ENCODE data around the gene OVCA2.

The OVCA2 gene

GRCh38 chr17:2023256-2023655, 18.6 kb upstream of the OVCA2 start:
- H3K4me3 ChIP-seq (ENCODE audit: low read depth, low read length) = no peak overlapping the region
- no peak for DNase-seq (ENCODE audit: low read depth)
- no peak for TF ChIP-seq CTCF (IDR thresholded peaks at IDR 0.05; ENCODE audit: low read depth, low read length, missing control alignments)

- H3K4me3 ChIP-seq (ENCODE audit: low read depth, low read length) = no peak overlapping the region; the same call in 1 of the 2 replicates
- no peak for TF ChIP-seq CTCF (IDR thresholded peaks at IDR 0.05; ENCODE audit: low read depth, low read length, missing control alignments)
- no peak for DNase-seq (ENCODE audit: low read depth)
These were observed 17.9 kb upstream of the OVCA2 start for GRCh38 chr17:2023692-2024571.

- TF ChIP-seq CTCF (IDR thresholded peaks at IDR 0.05; ENCODE audit: low read depth, low read length, missing control alignments) = no peak
- DNase-seq (ENCODE audit: low read depth) = no peak
These were observed 17.1 kb upstream of the OVCA2 start for GRCh38 chr17:2024572-2025219.

GRCh38 chr17:2025220-2025621, 16.6 kb upstream of the OVCA2 start, which contains the start of gene RTN4RL1:
Gene RTN4RL1, minus strand, starts transcription at chr17:2025334. Its CDS starts 469 bp downstream, at chr17:2024865.
- DNase-seq (ENCODE audit: low read depth) = no peak
- TF ChIP-seq CTCF (IDR thresholded peaks at IDR 0.05; ENCODE audit: low read depth, low read length, missing control alignments) = no peak
- H3K4me3 ChIP-seq (ENCODE audit: low read depth, low read length) = peak within 1 kb of the TSS; percentile 4

More at GRCh38 chr17:2024572-2025219, 17.1 kb upstream of the OVCA2 start:
- no peak overlapping the region; the same call in 1 of the 2 replicates for H3K4me3 ChIP-seq (ENCODE audit: low read depth, low read length)

GRCh38 chr17:2025622-2026309, 16.1 kb upstream of the OVCA2 start:
- DNase-seq (ENCODE audit: low read depth) = no peak
- TF ChIP-seq CTCF (IDR thresholded peaks at IDR 0.05; ENCODE audit: low read depth, low read length, missing control alignments) = no peak
- peak overlapping the region; percentile 4 for H3K4me3 ChIP-seq (ENCODE audit: low read depth, low read length)

- no peak for DNase-seq (ENCODE audit: low read depth)
- no peak for TF ChIP-seq CTCF (IDR thresholded peaks at IDR 0.05; ENCODE audit: low read depth, low read length, missing control alignments)
- H3K4me3 ChIP-seq (ENCODE audit: low read depth, low read length) = no peak overlapping the region
These were observed 14.1 kb upstream of the OVCA2 start for GRCh38 chr17:2027528-2028233.

All from GM12864 (cell line).